PFSK-1 (cell line): ENCODE results near the gene SKAP1.

ENCODE experiments used
- FOXP2 ChIP-seq: optimal IDR thresholded peaks from 2 replicates; pipeline ENCODE3; 2011; ENCODE audit warnings: borderline replicate concordance, control low read depth, inconsistent platforms; ENCODE audit not compliant: insufficient read depth; ENCODE audit errors: extremely low read length, extremely low read depth
- POLR2AphosphoS5 ChIP-seq: IDR thresholded peaks from 2 replicates; pipeline ENCODE4 v1.6.1; 2012; ENCODE audit warnings: low read depth, mild to moderate bottlenecking, control low read depth, low read length, moderate library complexity
- SIN3A ChIP-seq: IDR thresholded peaks from 2 replicates; pipeline ENCODE4 v1.6.1; 2012; ENCODE audit warnings: mild to moderate bottlenecking, low read length, moderate library complexity, borderline replicate concordance; ENCODE audit not compliant: insufficient read depth
- TAF1 ChIP-seq: IDR thresholded peaks from 2 replicates; pipeline ENCODE4 v1.6.1; 2012; ENCODE audit warnings: low read length, control low read depth, borderline replicate concordance; ENCODE audit not compliant: insufficient read depth
- TF ChIP-seq, protein P1 (sequence below), 2 experiments: IDR thresholded peaks; 2 replicates each; pipeline versions ENCODE4 v1.6.1 to v1.8.0; 2011 to 2012; ENCODE audit warnings: low read depth in 2 of 2, low read length in 2 of 2, control low read depth in 1 of 2, inconsistent platforms in 1 of 2, mild to moderate bottlenecking in 1 of 2, moderate library complexity in 1 of 2; ENCODE audit not compliant: insufficient read depth in 1 of 2

GRCh38 chr17:48443712-48444111 lies 13.7 kb upstream of the SKAP1 start:
- TF ChIP-seq SIN3A (no peak), POLR2AphosphoS5 (no peak), TAF1 (no peak), FOXP2 (no peak)
- TF ChIP-seq, protein P1, sequence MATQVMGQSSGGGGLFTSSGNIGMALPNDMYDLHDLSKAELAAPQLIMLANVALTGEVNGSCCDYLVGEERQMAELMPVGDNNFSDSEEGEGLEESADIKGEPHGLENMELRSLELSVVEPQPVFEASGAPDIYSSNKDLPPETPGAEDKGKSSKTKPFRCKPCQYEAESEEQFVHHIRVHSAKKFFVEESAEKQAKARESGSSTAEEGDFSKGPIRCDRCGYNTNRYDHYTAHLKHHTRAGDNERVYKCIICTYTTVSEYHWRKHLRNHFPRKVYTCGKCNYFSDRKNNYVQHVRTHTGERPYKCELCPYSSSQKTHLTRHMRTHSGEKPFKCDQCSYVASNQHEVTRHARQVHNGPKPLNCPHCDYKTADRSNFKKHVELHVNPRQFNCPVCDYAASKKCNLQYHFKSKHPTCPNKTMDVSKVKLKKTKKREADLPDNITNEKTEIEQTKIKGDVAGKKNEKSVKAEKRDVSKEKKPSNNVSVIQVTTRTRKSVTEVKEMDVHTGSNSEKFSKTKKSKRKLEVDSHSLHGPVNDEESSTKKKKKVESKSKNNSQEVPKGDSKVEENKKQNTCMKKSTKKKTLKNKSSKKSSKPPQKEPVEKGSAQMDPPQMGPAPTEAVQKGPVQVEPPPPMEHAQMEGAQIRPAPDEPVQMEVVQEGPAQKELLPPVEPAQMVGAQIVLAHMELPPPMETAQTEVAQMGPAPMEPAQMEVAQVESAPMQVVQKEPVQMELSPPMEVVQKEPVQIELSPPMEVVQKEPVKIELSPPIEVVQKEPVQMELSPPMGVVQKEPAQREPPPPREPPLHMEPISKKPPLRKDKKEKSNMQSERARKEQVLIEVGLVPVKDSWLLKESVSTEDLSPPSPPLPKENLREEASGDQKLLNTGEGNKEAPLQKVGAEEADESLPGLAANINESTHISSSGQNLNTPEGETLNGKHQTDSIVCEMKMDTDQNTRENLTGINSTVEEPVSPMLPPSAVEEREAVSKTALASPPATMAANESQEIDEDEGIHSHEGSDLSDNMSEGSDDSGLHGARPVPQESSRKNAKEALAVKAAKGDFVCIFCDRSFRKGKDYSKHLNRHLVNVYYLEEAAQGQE (IDR thresholded peaks at IDR 0.05; ENCODE audit: insufficient read depth in 1 of 2, low read depth in 2 of 2, low read length in 2 of 2) = no peak
